ENCODE data around the gene SST.

GRCh38 chr3:187623285-187623814, 46.8 kb downstream of the SST start:
- TF ChIP-seq CTCF (IDR thresholded peaks at IDR 0.05; ENCODE audit: insufficient read depth, low read length) (no peak), POLR2AphosphoS5 (IDR thresholded peaks at IDR 0.05; ENCODE audit: low read depth) (no peak), GABPA (IDR thresholded peaks at IDR 0.05; ENCODE audit: low read depth) (no peak), SPI1 (IDR thresholded peaks at IDR 0.05; ENCODE audit: borderline replicate concordance, low read depth) (no peak)
- TF ChIP-seq, protein P1, sequence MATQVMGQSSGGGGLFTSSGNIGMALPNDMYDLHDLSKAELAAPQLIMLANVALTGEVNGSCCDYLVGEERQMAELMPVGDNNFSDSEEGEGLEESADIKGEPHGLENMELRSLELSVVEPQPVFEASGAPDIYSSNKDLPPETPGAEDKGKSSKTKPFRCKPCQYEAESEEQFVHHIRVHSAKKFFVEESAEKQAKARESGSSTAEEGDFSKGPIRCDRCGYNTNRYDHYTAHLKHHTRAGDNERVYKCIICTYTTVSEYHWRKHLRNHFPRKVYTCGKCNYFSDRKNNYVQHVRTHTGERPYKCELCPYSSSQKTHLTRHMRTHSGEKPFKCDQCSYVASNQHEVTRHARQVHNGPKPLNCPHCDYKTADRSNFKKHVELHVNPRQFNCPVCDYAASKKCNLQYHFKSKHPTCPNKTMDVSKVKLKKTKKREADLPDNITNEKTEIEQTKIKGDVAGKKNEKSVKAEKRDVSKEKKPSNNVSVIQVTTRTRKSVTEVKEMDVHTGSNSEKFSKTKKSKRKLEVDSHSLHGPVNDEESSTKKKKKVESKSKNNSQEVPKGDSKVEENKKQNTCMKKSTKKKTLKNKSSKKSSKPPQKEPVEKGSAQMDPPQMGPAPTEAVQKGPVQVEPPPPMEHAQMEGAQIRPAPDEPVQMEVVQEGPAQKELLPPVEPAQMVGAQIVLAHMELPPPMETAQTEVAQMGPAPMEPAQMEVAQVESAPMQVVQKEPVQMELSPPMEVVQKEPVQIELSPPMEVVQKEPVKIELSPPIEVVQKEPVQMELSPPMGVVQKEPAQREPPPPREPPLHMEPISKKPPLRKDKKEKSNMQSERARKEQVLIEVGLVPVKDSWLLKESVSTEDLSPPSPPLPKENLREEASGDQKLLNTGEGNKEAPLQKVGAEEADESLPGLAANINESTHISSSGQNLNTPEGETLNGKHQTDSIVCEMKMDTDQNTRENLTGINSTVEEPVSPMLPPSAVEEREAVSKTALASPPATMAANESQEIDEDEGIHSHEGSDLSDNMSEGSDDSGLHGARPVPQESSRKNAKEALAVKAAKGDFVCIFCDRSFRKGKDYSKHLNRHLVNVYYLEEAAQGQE (IDR thresholded peaks at IDR 0.05; ENCODE audit: insufficient replicate concordance, low read depth): no peak
